Epithelial cell of proximal tubule (primary cell): ENCODE results near the gene CA10. TPM values are rescaled to one million over a fixed set of nuclear protein-coding genes. Genes with fewer than 3 reads are reported as not detected.

Experiments used
- DNase-seq: peaks from one replicate; pipeline ENCODE4 v3.0.0-alpha.2; 2011; ENCODE audit warnings: low read depth
- H3K4me3 ChIP-seq: 2 replicates; pipeline ENCODE4 v1.5.1; 2011; ENCODE audit warnings: low read depth, mild to moderate bottlenecking, low read length
- CTCF ChIP-seq: conservative IDR thresholded peaks from 2 replicates; pipeline ENCODE4 v1.5.1; 2012; ENCODE audit warnings: low read depth, mild to moderate bottlenecking, low read length
- total RNA-seq: library from RNA; depleted of rRNA; stranded (reverse); fragments of >200 nt; gene quantifications from 2 replicates; pipeline ENCODE4 v1.2.3, GENCODE V29; 2015

Gene CA10
- total RNA-seq, 1 donor from 2014 or later = 0.58 TPM

DNA sequence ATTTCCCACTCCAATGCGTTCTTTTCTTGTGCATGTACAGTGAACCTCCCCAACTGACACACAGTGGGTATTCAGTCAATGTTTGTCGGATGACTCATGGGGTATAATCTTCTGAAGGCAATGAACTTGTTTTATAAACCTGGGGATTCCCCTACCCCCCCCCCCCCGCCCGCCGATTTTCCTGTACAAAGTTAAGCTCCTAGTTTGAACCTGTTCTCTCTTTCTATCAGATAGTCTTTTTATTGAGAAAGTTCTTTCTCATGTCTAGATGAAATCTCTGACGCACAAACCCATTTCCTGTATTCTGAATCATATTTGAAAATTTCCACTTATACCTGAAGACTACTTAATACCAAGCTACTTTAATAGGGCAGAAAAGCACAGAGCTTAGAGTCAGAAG, 338.3 kb downstream of the CA10 start:
- no peak for TF ChIP-seq CTCF
- DNase-seq = no peak
- H3K4me3 ChIP-seq = no peak overlapping the region

DNA sequence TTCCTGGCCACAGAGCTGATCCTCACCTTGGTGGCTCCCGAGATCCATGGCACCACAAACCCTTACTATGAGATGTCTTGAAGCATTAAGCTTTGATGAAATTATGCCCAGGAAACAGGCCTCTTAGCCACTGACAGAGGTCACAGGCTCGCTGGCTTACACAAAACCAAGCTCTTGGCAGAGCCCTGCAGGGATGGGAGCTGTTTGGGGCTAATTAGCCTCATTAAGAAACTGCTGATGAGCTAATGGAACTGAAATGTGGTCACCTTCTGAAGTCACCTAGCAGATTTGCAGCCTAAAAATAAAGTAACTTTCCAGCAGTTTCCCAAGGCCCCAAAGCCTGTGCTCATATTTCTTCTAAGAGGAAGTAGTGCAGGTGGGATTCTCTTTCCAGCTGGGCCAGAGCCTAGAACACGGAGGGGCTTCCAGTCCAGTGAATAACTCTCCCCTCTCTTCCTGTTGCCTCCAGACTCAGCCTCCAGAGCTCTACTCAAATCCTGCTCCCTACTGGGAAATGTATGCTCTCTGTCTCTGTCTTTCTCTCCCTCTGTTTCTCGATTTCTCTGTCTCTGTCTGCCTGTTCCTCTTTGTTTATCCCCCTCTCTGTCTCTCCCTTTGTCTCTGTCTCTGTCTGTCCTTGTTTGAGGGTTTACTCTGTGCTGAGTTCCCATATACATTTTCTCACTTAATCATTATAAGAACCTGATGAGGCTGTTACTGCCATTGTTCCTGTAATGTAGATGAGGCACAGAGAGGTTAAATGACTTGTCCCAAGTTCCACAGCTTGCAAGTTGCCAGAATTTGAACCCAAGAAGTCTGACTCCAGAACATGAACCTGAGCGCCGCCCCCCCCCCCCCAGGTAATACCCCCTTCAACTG, 338.9 kb downstream of the CA10 start:
- no peak overlapping the region for H3K4me3 ChIP-seq
- DNase-seq = no peak
- no peak for TF ChIP-seq CTCF

GRCh38 chr17:51818777-51819176, 339.7 kb downstream of the CA10 start:
- no peak for TF ChIP-seq CTCF
- DNase-seq = no peak
- no peak overlapping the region for H3K4me3 ChIP-seq

- no peak for TF ChIP-seq CTCF
- H3K4me3 ChIP-seq = no peak overlapping the region
- no peak for DNase-seq
These were observed 340.6 kb downstream of the CA10 start for GRCh38 chr17:51817955-51818354.

GRCh38 chr17:51817117-51817516, 341.4 kb downstream of the CA10 start:
- TF ChIP-seq CTCF = no peak
- no peak for DNase-seq
- H3K4me3 ChIP-seq = no peak overlapping the region

- no peak for DNase-seq
- no peak overlapping the region for H3K4me3 ChIP-seq
- no peak for TF ChIP-seq CTCF
These were observed 343.4 kb downstream of the CA10 start for GRCh38 chr17:51815097-51815496.

- DNase-seq = no peak
- H3K4me3 ChIP-seq = no peak overlapping the region
- no peak for TF ChIP-seq CTCF
These were observed 344.0 kb downstream of the CA10 start for GRCh38 chr17:51814521-51814920.
